Activated CD4-positive, alpha-beta memory T cell treated with anti-CD3 and anti-CD28 coated beads, Interleukin-2, amount 10 ng/mL, durations not matched to agents 7 days and 5 days (primary cell): ENCODE data around the gene ZNF184. TPM values are rescaled to one million over a fixed set of nuclear protein-coding genes. Genes with fewer than 3 reads are reported as not detected.

Experiments
- CTCF ChIA-PET: fragments of 350-600 bp; sonication (Branson Sonifier 250); formaldehyde crosslinking; loops from one replicate; lab custom pipeline; 2021; ENCODE audit warnings: antibody characterized with exemption, inconsistent platforms; lab: Charles Lee
- POLR2A ChIA-PET: fragments of 350-600 bp; sonication (Branson Sonifier 250); formaldehyde crosslinking; loops from one replicate; lab custom pipeline; 2021; ENCODE audit warnings: antibody characterized with exemption; lab: Charles Lee
- DNase-seq: peaks from one replicate; pipeline ENCODE4 v3.0.0-alpha.2; 2020
- H3K27ac Mint-ChIP-seq: one replicate; pipeline ENCODE4 v1.8.0; 2021; ENCODE audit warnings: mild to moderate bottlenecking, mixed read lengths
- H3K27me3 Mint-ChIP-seq: one replicate; pipeline ENCODE4 v1.8.0; 2021; ENCODE audit warnings: mixed read lengths
- H3K36me3 Mint-ChIP-seq: one replicate; pipeline ENCODE4 v1.8.0; 2021; ENCODE audit warnings: low read depth, mixed read lengths
- H3K4me1 Mint-ChIP-seq: one replicate; pipeline ENCODE4 v1.8.0; 2021; ENCODE audit warnings: mixed read lengths
- H3K4me3 Mint-ChIP-seq: one replicate; pipeline ENCODE4 v1.8.0; 2021; ENCODE audit warnings: mild to moderate bottlenecking, mixed read lengths
- H3K9me3 Mint-ChIP-seq: one replicate; pipeline ENCODE4 v1.8.0; 2021; ENCODE audit warnings: mixed read lengths
- total RNA-seq, 2 experiments: library from RNA; stranded (reverse); gene quantifications; one replicate each; pipeline ENCODE4 v1.2.3, GENCODE V29; 2021

Gene ZNF184
- total RNA-seq, 2 experiments from 2014 or later: 16.2 to 16.3 TPM

DNA sequence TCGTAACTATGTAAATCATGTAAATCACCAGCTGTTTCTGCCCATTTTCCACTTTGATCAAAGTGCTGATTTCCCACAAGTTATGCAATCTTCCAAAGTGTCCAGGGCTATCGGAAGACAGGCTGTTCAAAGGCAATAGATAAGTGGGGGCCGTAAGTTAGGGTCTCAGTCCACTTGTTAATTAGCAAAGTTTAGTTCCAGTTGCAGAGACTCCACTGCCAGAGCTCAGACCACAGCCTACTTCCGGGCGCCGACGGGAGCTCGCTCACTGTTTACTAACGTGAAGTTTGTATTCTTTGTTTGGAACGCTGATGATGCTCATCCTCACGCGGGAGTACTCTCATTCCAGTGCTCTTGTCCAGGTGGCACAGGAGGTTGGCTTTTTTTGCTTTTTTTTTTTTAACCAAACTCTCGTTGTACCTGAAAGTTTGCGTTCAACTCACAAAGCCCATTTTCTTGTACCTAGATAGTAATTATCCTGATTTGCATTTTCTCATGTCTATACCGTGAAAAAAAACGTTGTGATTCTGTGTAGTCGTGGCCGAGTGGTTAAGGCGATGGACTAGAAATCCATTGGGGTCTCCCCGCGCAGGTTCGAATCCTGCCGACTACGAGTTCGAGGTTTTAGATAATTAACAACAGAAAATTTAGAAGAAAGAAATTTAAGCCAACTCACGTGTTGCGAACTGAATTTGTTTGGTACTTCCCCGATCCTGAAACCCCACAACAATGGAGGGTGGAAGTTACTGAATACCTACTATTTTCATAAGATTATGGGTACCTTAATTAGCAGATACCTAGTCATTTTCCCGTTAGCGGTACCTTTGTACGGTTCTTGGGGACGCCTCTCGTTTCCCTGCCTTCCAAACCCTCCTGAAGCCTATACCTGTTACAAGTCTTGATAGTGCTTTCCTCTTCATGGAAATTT, 29.9 kb upstream of the ZNF184 start:
- DNase-seq: peak; percentile 66
- CTCF ChIA-PET: interaction anchor here (0.6 to 1.7 kb wide), 3 partner anchors 16 to 250 kb away, joined by 4 to 8 read pairs (median 7); no protein-coding TSS in a partner anchor
- Mint-ChIP-seq H3K27me3 (peaks cover 50% of the 10 kb centered on the region), H3K9me3 (no peaks in the 10 kb centered on the region), H3K4me1 (peaks cover 31% of the 10 kb centered on the region), H3K36me3 (no peaks in the 10 kb centered on the region), H3K27ac (peak overlapping the region; percentile 56), H3K4me3 (peak overlapping the region; percentile 73)
- POLR2A ChIA-PET: interaction anchor here (1.2 to 2.0 kb wide), 3 partner anchors 16 to 30 kb away, joined by 3 to 9 read pairs (median 5); partner anchors contain the start of gene ZNF184

DNA sequence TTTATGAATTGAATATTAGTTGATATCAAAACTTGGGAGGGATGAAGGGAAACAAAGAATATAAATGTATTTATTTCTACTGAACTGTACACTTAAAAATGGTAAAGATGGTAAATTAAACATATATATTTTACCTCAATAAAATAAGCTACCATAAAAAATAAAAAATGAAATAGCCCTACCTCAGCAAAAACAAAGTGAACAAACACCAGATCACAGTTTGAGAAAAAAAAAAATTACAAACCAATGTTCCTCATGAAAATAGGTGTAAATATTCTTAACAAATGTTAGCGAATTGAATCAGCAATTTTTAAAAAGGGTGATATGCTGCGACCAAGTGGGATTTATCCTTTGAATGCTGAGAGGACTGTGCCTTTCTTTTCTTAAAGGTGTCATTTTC, 28.3 kb upstream of the ZNF184 start:
- no peak for DNase-seq
- ChIA-PET CTCF (interaction anchor here (1.7 kb wide), 2 partner anchors 18 to 251 kb away, joined by 4 to 8 read pairs; no protein-coding TSS in a partner anchor), POLR2A (interaction anchor here (1.7 to 2.0 kb wide), 2 partner anchors 22 to 28 kb away, joined by 5 to 9 read pairs; partner anchors contain the start of gene ZNF184)

DNA sequence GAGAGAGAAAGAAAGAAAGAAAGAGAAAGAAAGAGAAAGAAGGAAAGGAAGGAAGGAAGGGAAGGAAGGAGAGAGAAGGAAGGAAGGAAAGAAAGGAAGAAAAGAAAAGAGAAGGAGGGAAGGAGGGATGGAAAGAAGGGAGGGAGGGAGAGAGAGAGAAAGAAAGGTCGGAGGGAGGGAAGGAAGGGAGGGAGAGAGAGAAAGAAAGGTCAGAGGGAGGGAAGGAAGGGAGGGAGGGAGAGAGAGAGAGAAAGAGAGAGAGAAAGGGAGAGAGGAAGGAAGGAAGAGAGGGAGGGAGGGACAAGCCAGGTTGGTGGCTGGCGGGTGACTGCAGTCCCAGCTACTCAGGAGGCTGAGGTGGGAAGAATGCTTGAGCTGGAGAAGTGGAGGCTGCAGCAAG, 27.3 kb upstream of the ZNF184 start:
- peaks cover 58% of the 10 kb centered on the region for H3K27me3 Mint-ChIP-seq
- H3K9me3 Mint-ChIP-seq: no peaks in the 10 kb centered on the region
- H3K27ac Mint-ChIP-seq: no peak overlapping the region
- H3K4me3 Mint-ChIP-seq: no peak overlapping the region
- DNase-seq: no peak
- H3K36me3 Mint-ChIP-seq: peaks cover 3% of the 10 kb centered on the region
- ChIA-PET POLR2A (no interaction called here), CTCF (no interaction called here)
- peaks cover 37% of the 10 kb centered on the region for H3K4me1 Mint-ChIP-seq

More for the DNA sequence above, 28.3 kb upstream of the ZNF184 start:
- H3K36me3 Mint-ChIP-seq: no peaks in the 10 kb centered on the region
- H3K4me1 Mint-ChIP-seq: peaks cover 33% of the 10 kb centered on the region
- H3K9me3 Mint-ChIP-seq: no peaks in the 10 kb centered on the region
- no peak overlapping the region for H3K4me3 Mint-ChIP-seq
- H3K27me3 Mint-ChIP-seq: peaks cover 53% of the 10 kb centered on the region
- no peak overlapping the region for H3K27ac Mint-ChIP-seq

DNA sequence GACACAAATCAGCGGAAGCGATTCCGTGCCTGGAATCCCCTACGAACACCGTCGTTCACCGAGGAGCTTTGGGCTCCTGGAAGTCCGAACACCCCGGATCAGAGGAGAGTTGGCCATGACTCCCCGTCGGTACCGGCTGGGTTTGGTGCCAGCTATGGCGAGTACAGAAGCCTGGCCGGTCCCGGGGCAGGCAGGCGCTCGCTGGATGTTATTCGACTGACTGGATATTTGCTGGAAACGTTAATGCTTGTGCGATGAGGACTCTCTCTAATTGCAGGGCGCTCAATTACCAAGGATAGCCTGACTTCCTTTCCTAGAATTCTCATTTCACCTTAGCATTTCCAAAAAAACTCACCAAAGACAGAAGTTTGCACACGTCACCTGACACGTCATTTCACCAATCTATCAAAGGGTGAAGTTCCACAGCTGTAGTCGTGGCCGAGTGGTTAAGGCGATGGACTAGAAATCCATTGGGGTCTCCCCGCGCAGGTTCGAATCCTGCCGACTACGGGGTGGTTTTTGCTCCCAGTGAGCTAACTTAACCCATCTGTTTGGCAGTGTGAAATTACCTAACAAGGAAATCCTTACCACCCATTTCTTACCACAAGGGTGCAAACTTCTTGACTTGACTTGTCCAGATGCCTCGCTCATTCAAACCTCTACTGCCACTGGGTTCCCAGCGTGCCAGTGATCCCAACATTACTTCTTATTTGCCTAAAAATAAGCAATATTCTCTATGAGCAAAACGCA, 22.7 kb upstream of the ZNF184 start:
- CTCF ChIA-PET: interaction anchor here (1.4 to 1.9 kb wide), 2 partner anchors 23 kb away, joined by 5 to 7 read pairs; partner anchors contain the start of gene ZNF184
- Mint-ChIP-seq H3K27ac (peak overlapping the region; percentile 2), H3K4me1 (peaks cover 17% of the 10 kb centered on the region), H3K27me3 (peaks cover 56% of the 10 kb centered on the region), H3K36me3 (peaks cover 3% of the 10 kb centered on the region), H3K9me3 (no peaks in the 10 kb centered on the region), H3K4me3 (peak overlapping the region; percentile 64)
- POLR2A ChIA-PET: interaction anchor here (1.9 kb wide), 1 partner anchor 17 kb away, joined by 10 read pairs; no protein-coding TSS in a partner anchor
- peak; percentile 65 for DNase-seq

DNA sequence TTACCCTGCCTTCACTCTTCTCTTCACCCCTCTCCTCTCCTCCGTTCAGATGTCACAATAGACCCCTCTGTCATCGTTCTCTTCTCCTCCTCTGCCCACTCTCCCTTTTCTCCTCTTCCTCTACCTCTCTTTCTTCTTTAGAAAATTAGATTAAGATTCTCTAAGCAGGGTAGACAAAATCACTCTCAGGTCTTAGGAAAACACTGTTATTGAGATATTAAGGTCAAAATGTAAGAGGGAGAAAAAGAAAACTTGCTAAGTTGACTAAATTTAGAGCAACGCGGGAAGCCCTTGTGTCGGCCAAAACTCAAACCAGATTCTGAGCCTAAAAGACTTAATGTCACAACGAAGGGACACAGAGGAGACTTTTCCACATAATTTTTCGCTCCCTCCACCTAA, 22.1 kb upstream of the ZNF184 start:
- Mint-ChIP-seq H3K36me3 (peaks cover 3% of the 10 kb centered on the region), H3K9me3 (no peaks in the 10 kb centered on the region), H3K27ac (no peak overlapping the region), H3K4me3 (peak overlapping the region; percentile 64), H3K27me3 (peaks cover 50% of the 10 kb centered on the region), H3K4me1 (peaks cover 17% of the 10 kb centered on the region)
- no peak for DNase-seq
- CTCF ChIA-PET: interaction anchor here (1.4 to 1.9 kb wide), 2 partner anchors 22 to 24 kb away, joined by 5 to 7 read pairs; partner anchors contain the start of gene ZNF184
- POLR2A ChIA-PET: interaction anchor here (1.9 kb wide), 1 partner anchor 16 kb away, joined by 10 read pairs; no protein-coding TSS in a partner anchor

DNA sequence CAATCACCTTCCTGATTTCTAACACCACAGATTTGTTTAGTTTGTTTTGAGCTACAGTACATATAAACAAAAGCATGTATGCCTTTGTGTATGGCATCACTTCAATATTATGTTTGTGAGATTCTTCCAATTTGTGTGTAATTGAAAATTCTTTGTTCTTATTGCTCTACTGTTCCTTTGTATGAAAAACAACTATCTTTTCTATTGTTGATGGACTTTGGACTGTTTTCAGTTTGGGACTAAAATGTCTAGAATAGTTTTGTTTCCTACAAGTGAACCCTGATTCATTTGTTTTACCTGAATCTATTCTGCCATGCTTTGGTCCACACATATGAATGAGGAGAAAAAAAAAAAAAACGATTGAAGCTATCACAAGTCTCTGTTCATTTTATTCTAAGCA, 21.2 kb upstream of the ZNF184 start:
- Mint-ChIP-seq H3K36me3 (peaks cover 3% of the 10 kb centered on the region), H3K27me3 (peaks cover 44% of the 10 kb centered on the region), H3K4me1 (peaks cover 17% of the 10 kb centered on the region), H3K9me3 (no peaks in the 10 kb centered on the region), H3K4me3 (no peak overlapping the region), H3K27ac (no peak overlapping the region)
- POLR2A ChIA-PET: interaction anchor here (1.9 kb wide), 1 partner anchor 15 kb away, joined by 10 read pairs; no protein-coding TSS in a partner anchor
- no peak for DNase-seq
- CTCF ChIA-PET: interaction anchor here (1.9 kb wide), 1 partner anchor 21 kb away, joined by 5 read pairs; the partner anchor contains the start of gene ZNF184

DNA sequence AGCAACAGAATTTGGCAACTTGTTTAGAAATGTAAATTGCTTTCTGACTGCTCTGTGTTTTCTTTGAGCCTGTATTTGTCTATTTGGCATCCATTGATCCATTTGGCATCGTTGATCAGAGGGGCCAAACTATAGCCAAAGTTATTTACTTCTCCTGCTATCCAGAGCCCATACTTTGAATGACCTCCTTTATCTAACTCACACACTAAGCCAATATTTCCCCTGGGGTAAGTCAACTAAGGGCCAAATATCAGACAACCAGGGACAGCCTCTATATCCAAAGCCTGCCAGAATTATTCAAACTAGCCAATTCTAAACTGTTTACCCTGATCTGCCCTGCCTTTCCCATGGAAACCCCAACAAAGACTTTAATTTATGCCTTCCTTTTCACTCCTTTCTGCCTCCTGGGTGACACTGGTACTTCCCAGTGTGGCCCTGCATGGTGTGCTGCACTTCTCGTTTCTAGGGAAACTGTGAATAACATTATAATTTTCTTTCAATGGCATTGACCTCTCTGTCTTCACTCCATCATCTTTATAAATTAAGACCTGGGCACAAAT, 19.8 kb upstream of the ZNF184 start:
- CTCF ChIA-PET: no interaction called here
- Mint-ChIP-seq H3K27me3 (peaks cover 34% of the 10 kb centered on the region), H3K36me3 (peaks cover 3% of the 10 kb centered on the region), H3K4me1 (peaks cover 17% of the 10 kb centered on the region), H3K4me3 (no peak overlapping the region), H3K27ac (no peak overlapping the region), H3K9me3 (no peaks in the 10 kb centered on the region)
- DNase-seq: no peak
- POLR2A ChIA-PET: no interaction called here

DNA sequence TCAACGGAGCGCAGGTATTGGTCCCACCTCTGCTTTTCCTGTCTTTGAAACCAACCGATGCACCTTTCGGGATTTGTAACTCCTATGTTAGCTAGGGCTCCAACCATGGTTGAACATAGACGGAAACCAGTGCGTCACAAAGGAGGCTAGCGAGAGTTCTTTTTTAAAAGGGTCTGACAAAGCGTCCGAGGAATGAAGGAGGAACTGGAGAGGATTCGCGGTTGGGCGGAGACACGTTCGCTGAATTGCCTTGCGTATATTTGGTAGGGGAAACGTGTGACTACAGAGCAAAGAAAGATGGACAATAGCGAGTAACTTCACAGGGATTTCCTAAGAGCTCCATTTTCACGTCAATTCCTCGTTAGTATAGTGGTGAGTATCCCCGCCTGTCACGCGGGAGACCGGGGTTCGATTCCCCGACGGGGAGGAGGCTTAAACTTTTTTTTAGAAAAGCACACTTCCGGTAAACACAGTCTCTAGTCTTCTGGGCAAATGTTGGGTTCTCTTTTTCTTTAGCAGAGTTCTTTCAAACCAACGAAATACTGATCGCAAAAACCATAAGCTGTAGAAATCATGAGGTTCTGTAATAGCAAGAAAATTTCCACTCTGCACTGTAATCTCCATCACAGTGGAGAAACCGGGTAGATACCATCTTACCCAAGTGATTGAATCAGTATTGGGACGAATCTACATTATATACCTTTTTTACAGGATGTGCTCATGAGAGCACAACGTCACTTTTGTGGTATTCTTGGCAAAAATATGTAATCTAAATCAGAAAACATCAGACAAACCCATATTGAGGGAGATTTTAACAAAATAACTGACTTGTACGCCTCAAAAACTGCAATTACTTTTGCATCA, 6.6 kb upstream of the ZNF184 start:
- Mint-ChIP-seq H3K4me3 (no peak overlapping the region), H3K27me3 (peaks cover 4% of the 10 kb centered on the region), H3K27ac (no peak overlapping the region), H3K4me1 (peaks cover 10% of the 10 kb centered on the region), H3K36me3 (peaks cover 5% of the 10 kb centered on the region), H3K9me3 (no peaks in the 10 kb centered on the region)
- CTCF ChIA-PET: interaction anchor here (0.5 to 1.8 kb wide), 6 partner anchors 11 to 1030 kb away, joined by 3 to 9 read pairs (median 4); no protein-coding TSS in a partner anchor
- DNase-seq: peak; percentile 86
- POLR2A ChIA-PET: interaction anchor here (0.6 to 2.6 kb wide), 32 partner anchors 16 to 1459 kb away, joined by 3 to 18 read pairs (median 5); partner anchors contain the start of gene ZNF391

DNA sequence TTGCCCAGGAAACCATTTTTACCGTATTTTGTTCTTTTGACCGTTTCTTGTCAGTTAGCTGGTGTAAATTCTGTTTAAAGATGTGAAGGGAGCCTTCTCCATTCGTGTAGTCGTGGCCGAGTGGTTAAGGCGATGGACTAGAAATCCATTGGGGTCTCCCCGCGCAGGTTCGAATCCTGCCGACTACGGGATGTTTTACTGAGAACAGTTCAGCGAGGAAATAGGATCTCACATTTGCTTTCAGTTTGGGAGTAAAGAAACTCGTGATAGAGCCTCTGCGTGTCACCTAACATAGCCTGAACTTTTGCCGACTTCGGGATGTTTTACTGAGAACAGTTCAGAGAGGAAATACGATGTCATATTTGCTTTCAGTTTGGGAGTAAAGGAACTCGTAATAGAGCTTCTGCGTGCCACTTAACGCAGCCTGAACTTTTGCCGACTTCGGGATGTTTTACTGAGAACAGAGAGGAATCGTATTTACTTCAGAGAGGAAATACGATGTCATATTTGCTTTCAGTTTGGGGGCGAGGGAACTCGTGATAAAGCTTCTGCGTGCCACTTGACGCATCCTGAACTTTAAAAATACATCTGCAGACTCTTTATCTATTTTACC, 5.9 kb upstream of the ZNF184 start:
- POLR2A ChIA-PET: interaction anchor here (0.6 to 2.6 kb wide), 32 partner anchors 16 to 1459 kb away, joined by 3 to 18 read pairs (median 5); partner anchors contain the start of gene ZNF391
- DNase-seq: peak; percentile 87
- CTCF ChIA-PET: interaction anchor here (0.5 to 1.8 kb wide), 6 partner anchors 12 to 1031 kb away, joined by 3 to 9 read pairs (median 4); no protein-coding TSS in a partner anchor
- Mint-ChIP-seq H3K27ac (no peak overlapping the region), H3K36me3 (peaks cover 5% of the 10 kb centered on the region), H3K9me3 (no peaks in the 10 kb centered on the region), H3K27me3 (peaks cover 4% of the 10 kb centered on the region), H3K4me1 (peaks cover 13% of the 10 kb centered on the region), H3K4me3 (no peak overlapping the region)

DNA sequence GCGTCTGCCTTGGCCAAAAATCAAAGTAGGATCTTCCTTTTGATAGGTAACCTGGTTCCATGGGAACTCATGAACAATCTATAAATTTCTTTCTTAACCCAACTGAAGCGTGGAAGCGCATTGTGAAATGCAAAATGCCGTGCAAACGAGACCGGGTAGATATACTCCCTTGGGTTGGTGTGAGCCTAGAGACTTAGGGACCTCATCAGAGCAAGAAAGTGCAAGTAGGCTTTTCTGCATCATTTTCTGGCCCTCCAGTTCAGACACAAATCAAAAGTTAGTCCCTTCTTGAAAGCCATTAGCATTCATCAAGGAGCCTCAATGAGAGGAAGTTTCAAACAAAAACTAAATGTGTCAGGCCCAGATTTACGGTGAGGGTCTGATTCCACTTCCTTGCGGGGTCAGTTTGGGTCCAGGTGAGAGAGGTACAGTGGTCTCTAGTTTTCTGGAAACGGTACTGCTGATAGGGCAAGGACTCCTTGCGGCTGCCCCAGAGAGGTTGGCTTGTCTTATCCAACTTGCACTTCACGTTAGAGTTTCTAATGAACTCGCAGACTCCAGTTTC, 5.3 kb upstream of the ZNF184 start:
- H3K9me3 Mint-ChIP-seq: no peaks in the 10 kb centered on the region
- DNase-seq: no peak
- POLR2A ChIA-PET: interaction anchor here (0.9 to 2.6 kb wide), 20 partner anchors 17 to 1417 kb away, joined by 3 to 18 read pairs (median 5); partner anchors contain the start of gene ZNF391
- H3K27ac Mint-ChIP-seq: no peak overlapping the region
- H3K4me1 Mint-ChIP-seq: peaks cover 13% of the 10 kb centered on the region
- H3K36me3 Mint-ChIP-seq: peaks cover 5% of the 10 kb centered on the region
- peaks cover 4% of the 10 kb centered on the region for H3K27me3 Mint-ChIP-seq
- CTCF ChIA-PET: interaction anchor here (1.2 to 1.8 kb wide), 2 partner anchors 40 to 882 kb away, joined by 3 to 4 read pairs; no protein-coding TSS in a partner anchor
- no peak overlapping the region for H3K4me3 Mint-ChIP-seq
